A549 treated with GW870086 at 1 μM for 4 hours (cell line): ENCODE data around the gene MAB21L3. TPM values are rescaled to one million over a fixed set of nuclear protein-coding genes. Genes with fewer than 3 reads are reported as not detected.

Experiments used
- total RNA-seq: library from RNA; stranded (reverse); fragments of 200-300 nt; extraction: Qiagen RNA extraction; gene quantifications from 5 replicates; pipeline ENCODE4 v1.2.3, GENCODE V29; 2022; ENCODE audit warnings: low read depth

MAB21L3 gene
- total RNA-seq: 0.08 TPM in 1 of 5 replicates, not detected in the others

GRCh38 chr1:116110567-116111523, at the start of gene MAB21L3:
Gene MAB21L3 (plus strand): TSS chr1:116111399. CDS start chr1:116112616, 1,217 bp downstream.

Other genes with a start within 250 kb of the MAB21L3 start
- gene SLC22A15, start 134.9 kb upstream of the MAB21L3 start, total RNA-seq: 0.43 to 1.2 TPM (median 0.70 TPM) in 5 replicates